DMS53 (cell line): ENCODE measurements around the gene LRRTM4.
A peak's percentile ranks its signal among the peaks of the same experiment; 100 is the strongest.
"Not testable (repeated sequence)": the region's sequence is repeated elsewhere in the genome, so short reads cannot be mapped to it uniquely, and the experiment has no call there.

ENCODE experiments used
- DNase-seq: peaks from one replicate; lab custom pipeline; 2025; lab: John Stamatoyannopoulos, UW

The LRRTM4 gene

DNA sequence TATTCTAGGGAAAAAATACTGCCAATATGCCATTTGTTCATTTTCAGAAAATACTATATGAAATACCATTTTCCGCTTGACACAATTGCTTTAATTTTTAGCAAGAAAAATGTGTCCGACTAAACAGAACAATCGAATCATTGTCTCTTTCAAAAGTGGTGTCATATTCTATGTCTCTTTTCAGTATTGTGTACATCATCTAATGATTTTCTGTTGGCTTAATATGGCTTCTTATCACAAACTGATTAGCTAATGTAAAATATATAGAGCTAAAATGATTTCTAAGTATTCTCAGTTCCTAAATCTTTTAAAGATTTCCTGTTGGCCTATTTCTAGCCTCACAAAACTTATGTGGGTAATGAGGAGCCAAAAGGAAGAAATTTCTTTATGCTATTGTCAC lies 436.6 kb downstream of the LRRTM4 start:
- DNase-seq: no peak

DNA sequence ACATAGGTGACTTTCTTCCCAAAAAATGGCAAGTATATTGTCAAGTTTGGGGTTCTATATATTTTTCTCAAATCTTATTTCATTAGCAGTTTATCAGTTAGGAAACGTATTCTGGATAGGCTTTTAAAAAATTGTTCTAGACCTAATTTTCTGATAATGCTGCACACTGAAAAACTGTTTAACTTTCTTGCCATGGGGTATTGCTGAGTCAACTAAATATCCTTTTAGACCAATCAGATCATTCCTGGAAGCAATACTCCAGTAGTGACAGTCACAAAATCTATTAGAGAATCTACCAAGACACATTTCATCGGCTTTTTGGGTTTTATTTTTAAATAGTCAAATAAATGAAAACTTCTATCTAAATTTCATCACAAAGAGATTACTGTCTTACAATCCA lies 440.6 kb downstream of the LRRTM4 start:
- DNase-seq: no peak

- DNase-seq: no peak
Observed at GRCh38 chr2:77064324-77064723, 457.9 kb downstream of the LRRTM4 start.

DNA sequence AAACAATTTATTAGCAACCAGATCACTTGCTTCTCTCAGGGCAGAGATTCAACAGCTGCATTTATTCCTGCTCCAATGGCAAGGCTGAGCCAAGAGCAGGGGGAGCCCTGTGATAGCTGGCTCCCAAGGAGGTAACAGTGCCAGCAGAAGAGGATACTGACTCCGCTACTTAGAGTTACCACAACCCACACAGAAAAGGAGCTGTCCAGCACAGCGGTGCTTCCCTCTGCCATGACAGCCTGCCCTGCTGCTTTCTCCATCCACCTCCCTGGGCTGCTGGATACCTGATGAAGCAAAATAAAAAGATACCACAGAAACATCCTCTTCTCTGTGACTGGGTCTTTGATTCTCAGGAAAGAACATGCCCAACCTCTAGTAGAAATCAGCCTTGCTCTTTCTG lies 467.2 kb downstream of the LRRTM4 start:
- no peak for DNase-seq

GRCh38 chr2:77046339-77046738 lies 475.8 kb downstream of the LRRTM4 start:
- no peak for DNase-seq

GRCh38 chr2:77045456-77045855 lies 476.7 kb downstream of the LRRTM4 start:
- DNase-seq: not testable (repeated sequence)

- DNase-seq: no peak
Observed at GRCh38 chr2:77034445-77034844, 487.7 kb downstream of the LRRTM4 start.

- DNase-seq: not testable (repeated sequence)
Observed at GRCh38 chr2:77029237-77029636, 492.9 kb downstream of the LRRTM4 start.

GRCh38 chr2:77028032-77028600 lies 494.1 kb downstream of the LRRTM4 start:
- DNase-seq: peak; percentile 56

GRCh38 chr2:77025714-77026113 lies 496.5 kb downstream of the LRRTM4 start:
- no peak for DNase-seq

- DNase-seq: no peak
Observed at GRCh38 chr2:77021161-77021560, 501.0 kb downstream of the LRRTM4 start.

GRCh38 chr2:77018219-77018618 lies 504.0 kb downstream of the LRRTM4 start:
- DNase-seq: peak; percentile 37

DNA sequence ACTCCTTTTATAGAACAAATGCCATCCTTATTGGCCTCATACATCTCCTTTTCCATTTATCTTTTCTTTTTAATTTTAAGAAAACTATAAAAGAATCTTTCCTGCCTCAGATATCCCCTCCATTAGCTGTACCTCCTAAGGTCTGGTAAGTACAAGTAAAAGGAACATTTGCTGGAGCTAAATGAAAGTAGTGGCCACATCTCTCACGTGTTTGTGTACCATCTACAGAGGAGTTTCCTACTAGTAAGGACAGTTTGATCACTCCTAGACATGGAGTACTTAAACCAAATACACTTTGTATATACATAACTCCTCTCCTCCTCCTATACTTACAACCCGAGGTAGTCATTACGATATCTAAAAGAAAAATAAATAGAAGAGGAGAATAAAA lies 504.8 kb downstream of the LRRTM4 start:
- no peak for DNase-seq

- peak; percentile 18 for DNase-seq
Observed at GRCh38 chr2:77016443-77017354, 505.5 kb downstream of the LRRTM4 start.

DNA sequence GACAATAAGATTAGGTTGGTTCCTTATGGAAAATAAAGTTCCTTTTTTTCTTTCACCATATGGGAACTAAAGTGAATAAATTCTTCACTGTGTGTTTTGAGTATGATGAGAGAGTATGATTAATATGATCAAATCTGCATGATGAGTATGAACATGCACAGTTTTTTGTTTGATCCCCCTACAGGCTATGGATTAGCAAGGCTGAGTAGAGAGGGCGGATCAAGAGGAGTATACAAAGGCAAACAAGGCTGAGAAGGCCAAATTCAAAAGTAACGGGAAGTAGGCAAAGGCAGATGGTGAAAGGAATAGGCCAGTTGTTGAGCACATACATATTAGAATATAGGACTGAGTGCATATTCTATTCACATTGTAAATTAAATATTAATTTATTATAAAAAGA lies 508.2 kb downstream of the LRRTM4 start:
- DNase-seq: no peak

DNA sequence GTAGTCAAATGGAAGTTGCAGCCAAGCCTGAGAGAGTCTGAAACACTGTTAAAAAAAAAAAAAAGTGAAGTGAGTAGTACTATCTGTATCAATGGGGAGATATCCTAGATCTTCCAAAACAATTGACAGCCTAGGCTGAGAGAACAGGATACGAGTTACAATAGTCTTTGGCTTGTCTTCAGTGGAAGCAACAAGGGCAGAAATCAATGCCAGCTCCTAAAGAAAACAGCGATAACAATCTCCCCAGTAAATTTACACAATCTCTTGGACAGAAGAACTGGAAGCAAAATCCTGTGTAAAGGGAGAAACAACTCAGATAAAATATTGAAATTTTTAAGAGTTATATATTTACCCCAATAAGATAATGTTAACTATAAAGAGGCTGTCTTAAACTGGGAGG lies 508.7 kb downstream of the LRRTM4 start:
- DNase-seq: no peak

DNA sequence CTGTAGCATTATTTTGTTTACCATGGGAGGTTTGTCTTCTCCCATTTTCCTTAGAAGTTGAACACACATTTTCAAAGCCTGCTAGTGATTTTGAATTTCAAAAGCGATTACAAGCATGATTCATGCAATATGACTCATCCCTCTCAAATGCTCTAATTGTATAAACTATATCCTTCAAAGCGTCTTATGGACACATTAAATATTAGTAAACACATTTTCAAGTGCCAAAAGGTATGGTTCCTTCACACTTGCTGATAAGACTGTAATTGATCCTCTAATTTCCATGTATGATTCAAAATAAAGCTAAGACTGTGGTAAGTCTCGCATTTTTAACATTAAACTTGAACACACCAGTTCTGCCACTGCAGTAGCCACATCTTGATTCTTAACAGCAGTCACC lies 512.9 kb downstream of the LRRTM4 start:
- peak; percentile 84 for DNase-seq

DNA sequence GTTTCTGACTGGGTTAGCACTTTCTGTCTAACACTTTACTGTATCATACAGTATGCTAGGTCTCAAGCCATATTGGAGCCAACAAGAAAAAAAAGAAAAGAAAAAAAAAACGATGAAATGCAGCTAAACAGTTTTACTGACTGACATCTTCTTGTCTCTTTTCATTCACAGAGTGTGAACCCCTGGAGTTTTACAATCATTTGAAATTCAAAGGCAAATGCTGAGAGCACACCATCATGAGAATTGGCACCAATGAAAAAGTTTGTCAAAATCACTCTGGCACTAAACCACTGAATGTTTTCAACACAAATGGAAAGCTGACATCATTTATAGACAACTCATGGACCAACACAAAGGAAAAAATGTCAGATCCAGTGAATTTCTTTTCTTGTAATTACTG lies 513.3 kb downstream of the LRRTM4 start:
- no peak for DNase-seq

GRCh38 chr2:77007686-77008085 lies 514.5 kb downstream of the LRRTM4 start:
- DNase-seq: no peak

DNA sequence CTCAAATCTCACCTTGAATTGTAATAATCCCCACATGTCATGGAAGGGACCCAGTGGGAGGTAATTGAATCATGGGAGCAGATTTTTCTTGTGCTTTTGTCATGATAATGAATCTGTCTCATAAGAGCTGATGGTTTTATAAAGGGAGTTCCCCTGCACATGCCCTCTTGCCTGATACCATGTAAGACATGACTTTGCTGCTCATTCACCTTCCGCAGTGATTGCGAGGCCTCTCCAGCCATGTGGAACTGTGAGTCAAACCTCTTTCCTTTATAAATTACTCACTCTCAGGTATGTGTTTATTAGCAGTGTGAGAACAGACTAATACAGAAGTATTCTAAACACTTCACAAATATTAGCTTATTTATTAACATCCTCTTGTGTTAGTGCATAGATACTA lies 516.7 kb downstream of the LRRTM4 start:
- peak; percentile 41 for DNase-seq

DNA sequence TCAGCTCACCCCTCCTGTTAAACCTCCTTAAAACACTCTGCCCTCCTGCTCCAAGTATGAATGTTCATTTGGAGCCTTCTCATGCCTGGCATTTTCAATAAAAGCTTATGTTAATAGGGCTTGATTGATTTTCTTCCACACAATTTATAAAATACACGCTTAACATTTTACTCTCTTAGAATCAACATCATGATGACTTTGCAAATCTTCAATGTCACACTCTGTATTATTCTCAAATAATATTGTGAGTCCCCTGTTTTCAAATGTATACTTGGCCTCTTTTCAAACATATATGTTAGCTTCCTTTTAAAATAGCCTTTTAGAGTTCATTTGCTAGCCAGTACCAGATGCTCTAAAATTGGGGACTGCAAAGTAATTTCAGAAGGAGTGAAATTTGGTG lies 520.3 kb downstream of the LRRTM4 start:
- DNase-seq: no peak

GRCh38 chr2:76998704-76999103 lies 523.5 kb downstream of the LRRTM4 start:
- DNase-seq: peak; percentile 43

GRCh38 chr2:76998152-76998551 lies 524.0 kb downstream of the LRRTM4 start:
- DNase-seq: peak; percentile 24

GRCh38 chr2:76997296-76997695 lies 524.9 kb downstream of the LRRTM4 start:
- DNase-seq: no peak
